WERI-Rb-1 (cell line): ENCODE measurements around the gene SLC25A34.

Source experiments
- DNase-seq: peaks from one replicate; pipeline ENCODE4 v3.0.0-alpha.2; 2020
- H3K27ac ChIP-seq: fragments of 250-450 bp; sonication (Bioruptor Pico); 2 replicates; pipeline ENCODE4 v1.5.1; 2020; ENCODE audit warnings: mild to moderate bottlenecking, moderate library complexity
- H3K27me3 ChIP-seq: fragments of 250-450 bp; sonication (Bioruptor Pico); 2 replicates; pipeline ENCODE4 v1.5.1; 2021; ENCODE audit warnings: mild to moderate bottlenecking, low read depth, moderate library complexity; ENCODE audit not compliant: insufficient read depth, severe bottlenecking
- H3K36me3 ChIP-seq: fragments of 250-450 bp; sonication (Bioruptor Pico); 2 replicates; pipeline ENCODE4 v1.5.1; 2020; ENCODE audit warnings: mild to moderate bottlenecking, moderate library complexity
- H3K4me3 ChIP-seq: 2 replicates; pipeline ENCODE4 v1.5.1; 2011; ENCODE audit warnings: low read depth, mild to moderate bottlenecking, control low read depth, low read length
- H3K9me3 ChIP-seq: fragments of 250-450 bp; sonication (Bioruptor Pico); 2 replicates; pipeline ENCODE4 v1.5.1; 2021; ENCODE audit warnings: mild to moderate bottlenecking, moderate library complexity; ENCODE audit not compliant: severe bottlenecking
- TF ChIP-seq, protein P1 (sequence below): IDR thresholded peaks from 2 replicates; pipeline ENCODE4 v1.5.1; 2011; ENCODE audit warnings: low read depth, mild to moderate bottlenecking, control low read depth, inconsistent platforms, low read length

Gene SLC25A34

DNA sequence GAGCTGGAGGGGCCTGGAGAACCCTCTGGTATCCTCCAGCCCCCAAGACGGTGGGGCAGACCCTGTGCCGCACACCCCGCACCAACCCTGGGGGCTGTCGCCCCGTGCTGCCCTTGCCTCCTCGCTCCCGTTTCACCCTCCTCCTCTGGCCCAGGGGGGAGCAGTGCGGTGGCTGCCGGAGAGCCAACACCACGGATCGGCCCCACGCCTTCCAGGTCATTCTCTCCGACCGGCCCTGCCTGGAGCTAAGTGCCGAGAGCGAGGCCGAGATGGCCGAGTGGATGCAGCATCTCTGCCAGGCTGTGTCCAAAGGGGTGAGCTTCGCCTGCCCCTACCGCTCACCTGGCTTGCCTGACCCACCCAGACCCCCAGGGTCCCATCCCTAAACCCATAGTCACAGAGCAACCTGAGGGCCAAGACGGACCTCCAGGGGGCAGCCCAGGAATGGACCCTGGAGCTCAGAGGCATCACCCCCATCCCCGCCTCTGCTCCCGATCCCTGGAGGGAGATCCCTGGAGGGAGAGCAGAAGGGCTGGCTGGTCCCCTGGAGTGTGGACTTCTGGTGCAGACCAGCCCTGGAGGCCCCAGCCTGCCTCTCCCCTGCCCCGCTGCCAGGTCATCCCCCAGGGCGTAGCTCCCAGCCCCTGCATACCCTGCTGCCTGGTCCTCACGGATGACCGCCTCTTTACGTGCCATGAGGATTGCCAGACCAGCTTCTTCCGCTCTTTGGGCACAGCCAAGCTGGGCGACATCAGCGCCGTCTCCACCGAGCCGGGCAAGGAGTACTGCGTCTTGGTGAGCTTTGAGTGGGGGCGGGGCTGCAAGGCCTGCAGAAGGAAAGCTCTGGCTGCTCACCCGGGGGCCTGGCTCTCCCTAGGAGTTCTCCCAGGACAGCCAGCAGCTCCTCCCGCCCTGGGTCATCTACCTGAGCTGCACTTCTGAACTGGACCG, 4.0 kb upstream of the SLC25A34 start:
- H3K27me3 ChIP-seq = no peaks in the 10 kb centered on the region
- H3K9me3 ChIP-seq = no peaks in the 10 kb centered on the region
- TF ChIP-seq, protein P1, sequence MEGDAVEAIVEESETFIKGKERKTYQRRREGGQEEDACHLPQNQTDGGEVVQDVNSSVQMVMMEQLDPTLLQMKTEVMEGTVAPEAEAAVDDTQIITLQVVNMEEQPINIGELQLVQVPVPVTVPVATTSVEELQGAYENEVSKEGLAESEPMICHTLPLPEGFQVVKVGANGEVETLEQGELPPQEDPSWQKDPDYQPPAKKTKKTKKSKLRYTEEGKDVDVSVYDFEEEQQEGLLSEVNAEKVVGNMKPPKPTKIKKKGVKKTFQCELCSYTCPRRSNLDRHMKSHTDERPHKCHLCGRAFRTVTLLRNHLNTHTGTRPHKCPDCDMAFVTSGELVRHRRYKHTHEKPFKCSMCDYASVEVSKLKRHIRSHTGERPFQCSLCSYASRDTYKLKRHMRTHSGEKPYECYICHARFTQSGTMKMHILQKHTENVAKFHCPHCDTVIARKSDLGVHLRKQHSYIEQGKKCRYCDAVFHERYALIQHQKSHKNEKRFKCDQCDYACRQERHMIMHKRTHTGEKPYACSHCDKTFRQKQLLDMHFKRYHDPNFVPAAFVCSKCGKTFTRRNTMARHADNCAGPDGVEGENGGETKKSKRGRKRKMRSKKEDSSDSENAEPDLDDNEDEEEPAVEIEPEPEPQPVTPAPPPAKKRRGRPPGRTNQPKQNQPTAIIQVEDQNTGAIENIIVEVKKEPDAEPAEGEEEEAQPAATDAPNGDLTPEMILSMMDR = no peak
- no peak overlapping the region for H3K4me3 ChIP-seq
- peaks cover 74% of the 10 kb centered on the region for H3K36me3 ChIP-seq
- no peak for DNase-seq
- H3K27ac ChIP-seq = no peak overlapping the region

DNA sequence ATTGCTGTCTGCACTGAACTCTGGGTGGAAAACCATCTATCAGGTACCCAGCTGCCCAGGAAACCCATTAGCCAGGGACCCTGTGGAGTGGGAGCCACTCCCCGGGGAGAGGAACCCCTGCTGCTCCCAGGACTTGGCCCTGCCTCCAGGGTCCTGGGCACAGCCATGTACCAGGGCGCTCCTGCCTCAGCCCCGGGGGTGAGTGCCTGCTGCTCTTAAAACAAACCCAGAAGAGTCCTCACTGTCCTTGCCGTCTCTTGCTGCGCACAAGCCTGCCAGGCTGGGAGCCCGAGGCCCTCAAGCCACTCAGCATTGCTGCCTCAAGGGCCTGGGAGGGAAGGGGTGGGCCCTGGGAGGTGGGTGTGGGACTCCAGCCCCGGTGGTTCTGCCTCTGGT, 3.4 kb upstream of the SLC25A34 start:
- H3K36me3 ChIP-seq = peaks cover 68% of the 10 kb centered on the region

DNA sequence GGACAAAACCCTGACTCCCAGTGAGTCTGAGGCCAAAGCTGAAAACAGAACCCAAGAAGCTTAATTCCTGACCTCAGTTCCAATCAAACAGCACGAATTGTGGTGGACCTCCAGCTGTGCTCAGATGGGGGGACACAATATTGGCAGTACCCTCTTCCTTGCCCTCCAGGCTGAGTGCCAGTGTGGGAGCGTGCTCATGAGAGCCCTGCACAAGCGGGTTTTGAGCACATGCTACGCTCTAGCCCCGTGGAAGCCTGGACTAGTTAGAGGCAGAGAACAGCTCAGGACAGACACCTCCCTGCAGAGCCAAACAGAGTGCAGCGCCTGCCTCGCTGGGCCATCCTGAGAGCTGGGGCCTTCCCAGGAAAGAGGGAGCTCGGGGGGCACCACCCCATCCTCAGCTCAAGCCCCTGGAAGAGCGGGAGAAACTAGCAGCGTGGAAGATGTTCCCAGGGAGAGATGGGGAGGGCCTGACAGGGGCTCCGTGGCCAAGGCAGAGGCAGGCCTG, 2.8 kb upstream of the SLC25A34 start:
- no peak for DNase-seq
- Histone ChIP-seq H3K4me3 (no peak overlapping the region), H3K9me3 (no peaks in the 10 kb centered on the region), H3K36me3 (peaks cover 62% of the 10 kb centered on the region), H3K27me3 (no peaks in the 10 kb centered on the region), H3K27ac (no peak overlapping the region)
- TF ChIP-seq, protein P1 = no peak

More for the DNA sequence above, 3.4 kb upstream of the SLC25A34 start:
- no peak for DNase-seq
- Histone ChIP-seq H3K9me3 (no peaks in the 10 kb centered on the region), H3K27ac (no peak overlapping the region), H3K4me3 (no peak overlapping the region), H3K27me3 (no peaks in the 10 kb centered on the region)
- TF ChIP-seq, protein P1 = no peak

DNA sequence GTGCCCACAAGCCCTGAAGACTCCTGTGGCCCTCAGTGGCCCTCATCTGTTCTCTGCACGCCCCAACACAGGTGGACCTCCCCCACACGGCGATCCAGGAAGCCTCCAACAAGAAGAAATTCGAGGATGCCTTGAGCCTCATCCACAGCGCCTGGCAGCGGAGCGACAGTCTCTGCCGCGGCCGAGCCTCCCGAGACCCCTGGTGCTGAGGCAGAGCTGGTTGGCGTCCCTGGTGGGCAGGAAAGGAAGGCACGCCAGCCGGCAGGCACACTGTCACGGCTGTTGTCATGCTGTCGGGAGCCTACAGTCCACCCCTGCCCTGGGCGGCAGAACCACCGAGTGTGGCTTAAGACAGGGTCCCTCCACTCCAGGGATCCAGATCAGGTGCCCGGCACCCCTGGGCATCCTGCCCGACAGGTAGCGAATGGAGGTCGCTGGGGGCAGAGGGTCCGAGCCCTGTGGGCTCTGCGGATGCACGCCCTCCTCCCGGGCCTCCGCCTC, 2.3 kb upstream of the SLC25A34 start:
- H3K27me3 ChIP-seq = no peaks in the 10 kb centered on the region
- TF ChIP-seq, protein P1 = no peak
- peaks cover 57% of the 10 kb centered on the region for H3K36me3 ChIP-seq
- no peaks in the 10 kb centered on the region for H3K9me3 ChIP-seq
- H3K27ac ChIP-seq = no peak overlapping the region
- no peak overlapping the region for H3K4me3 ChIP-seq
- no peak for DNase-seq

DNA sequence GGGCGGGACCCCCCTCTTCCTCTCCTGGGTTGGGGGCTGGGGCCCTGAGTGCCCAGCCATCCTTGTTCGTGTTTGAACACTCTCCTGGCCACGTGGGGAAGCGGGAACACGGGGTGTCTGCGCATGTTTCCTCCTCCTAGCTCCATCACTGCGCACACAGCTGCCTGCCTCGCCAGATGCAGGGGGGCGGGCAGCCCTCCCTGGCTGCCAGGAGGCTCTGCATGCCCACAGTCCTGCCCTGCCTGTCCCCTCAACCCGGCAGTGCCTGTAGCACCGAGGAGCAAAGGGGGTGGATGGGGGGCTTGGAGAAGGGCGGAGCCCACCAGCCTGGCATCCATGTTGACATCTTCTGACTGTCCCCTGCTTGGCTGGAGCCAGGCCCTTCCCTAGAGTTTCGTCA, 1.8 kb upstream of the SLC25A34 start:
- no peak for DNase-seq

More for the DNA sequence above, 1.8 kb upstream of the SLC25A34 start:
- no peaks in the 10 kb centered on the region for H3K9me3 ChIP-seq
- no peaks in the 10 kb centered on the region for H3K27me3 ChIP-seq
- H3K4me3 ChIP-seq = no peak overlapping the region
- TF ChIP-seq, protein P1 = no peak
- peaks cover 51% of the 10 kb centered on the region for H3K36me3 ChIP-seq
- H3K27ac ChIP-seq = no peak overlapping the region
